ENCODE measurements around the gene DISC1.
"Not testable (repeated sequence)": the region's sequence is repeated elsewhere in the genome, so short reads cannot be mapped to it uniquely, and the experiment has no call there.

Gene DISC1

DNA sequence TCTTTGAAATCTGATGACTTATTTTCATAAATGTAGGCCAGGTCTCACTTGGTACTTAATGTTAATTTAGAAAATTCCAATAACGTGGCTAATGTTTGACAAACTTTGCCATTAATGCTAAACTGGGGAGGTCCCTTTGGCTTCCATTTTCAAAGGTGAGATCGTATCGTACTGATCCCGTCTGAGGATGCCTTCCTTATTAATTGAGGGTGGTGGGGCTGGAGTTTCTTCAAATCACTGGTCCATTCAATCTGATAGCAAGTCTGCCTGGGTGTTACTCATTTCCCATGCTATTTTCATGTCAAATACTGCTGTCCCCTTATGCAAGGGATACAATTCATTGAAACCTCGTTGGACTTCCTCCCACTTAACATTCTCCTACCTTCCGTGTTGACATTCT, 327.1 kb downstream of the DISC1 start:
- no peak for DNase-seq (ENCODE audit: low read depth in 2 of 2)

- DNase-seq (ENCODE audit: low read depth in 2 of 2): no peak
These were observed 328.2 kb downstream of the DISC1 start for GRCh38 chr1:231954751-231955150.

GRCh38 chr1:231957359-231957758, 330.8 kb downstream of the DISC1 start:
- no peak for DNase-seq (ENCODE audit: low read depth in 2 of 2)

GRCh38 chr1:231958448-231958847, 331.9 kb downstream of the DISC1 start:
- DNase-seq (ENCODE audit: low read depth in 2 of 2): no peak

GRCh38 chr1:231959225-231959884, 332.8 kb downstream of the DISC1 start:
- peak; percentile 80 to 81 for DNase-seq (ENCODE audit: low read depth in 2 of 2)

- DNase-seq (ENCODE audit: low read depth in 2 of 2): not testable (repeated sequence)
These were observed 335.2 kb downstream of the DISC1 start for GRCh38 chr1:231961801-231962200.

- DNase-seq (ENCODE audit: low read depth in 2 of 2): no peak
These were observed 336.0 kb downstream of the DISC1 start for GRCh38 chr1:231962636-231963035.

GRCh38 chr1:231964241-231964640, 337.7 kb downstream of the DISC1 start:
- DNase-seq (ENCODE audit: low read depth in 2 of 2): no peak

DNA sequence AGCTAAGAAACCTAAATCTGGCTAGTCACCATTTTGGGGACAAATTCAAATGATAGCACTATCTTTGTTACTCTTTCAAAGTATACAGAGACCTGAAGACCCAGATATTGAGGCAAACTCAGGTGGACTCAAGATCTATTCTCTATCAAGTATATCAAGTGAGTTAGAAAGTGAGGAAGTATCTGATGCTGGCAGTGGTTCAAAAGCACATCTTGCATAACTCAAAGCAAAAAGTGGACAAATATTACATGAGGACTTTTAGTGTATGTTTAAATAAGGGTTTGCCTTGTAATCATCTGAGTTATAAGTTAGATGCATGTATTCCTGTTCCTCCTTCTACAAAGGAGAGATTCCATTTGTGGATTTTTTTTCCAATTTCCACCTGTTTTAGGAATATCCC, 338.4 kb downstream of the DISC1 start:
- DNase-seq (ENCODE audit: low read depth in 2 of 2): no peak

GRCh38 chr1:231965615-231966014, 339.0 kb downstream of the DISC1 start:
- no peak for DNase-seq (ENCODE audit: low read depth in 2 of 2)

DNA sequence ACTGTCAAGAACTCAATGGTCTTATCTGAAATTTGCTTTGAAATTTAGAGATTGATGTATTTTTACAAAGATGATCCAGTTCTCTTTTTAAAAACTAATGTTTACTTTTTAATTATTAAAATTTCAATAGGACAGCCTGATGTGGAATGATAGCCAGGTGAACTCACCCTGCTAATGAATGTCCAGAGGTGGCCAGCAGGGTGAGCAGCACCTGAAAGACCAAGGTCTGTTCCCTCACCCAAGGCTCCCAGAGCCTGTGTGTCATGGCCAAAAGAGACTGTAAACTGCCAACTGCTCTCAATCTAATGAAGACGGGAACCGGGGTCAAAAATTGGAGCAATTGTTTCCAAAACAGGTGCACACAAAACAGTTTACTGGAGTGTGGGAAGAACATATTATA, 340.4 kb downstream of the DISC1 start:
- DNase-seq (ENCODE audit: low read depth in 2 of 2): no peak

- no peak for DNase-seq (ENCODE audit: low read depth in 2 of 2)
These were observed 342.5 kb downstream of the DISC1 start for GRCh38 chr1:231969076-231969475.

DNA sequence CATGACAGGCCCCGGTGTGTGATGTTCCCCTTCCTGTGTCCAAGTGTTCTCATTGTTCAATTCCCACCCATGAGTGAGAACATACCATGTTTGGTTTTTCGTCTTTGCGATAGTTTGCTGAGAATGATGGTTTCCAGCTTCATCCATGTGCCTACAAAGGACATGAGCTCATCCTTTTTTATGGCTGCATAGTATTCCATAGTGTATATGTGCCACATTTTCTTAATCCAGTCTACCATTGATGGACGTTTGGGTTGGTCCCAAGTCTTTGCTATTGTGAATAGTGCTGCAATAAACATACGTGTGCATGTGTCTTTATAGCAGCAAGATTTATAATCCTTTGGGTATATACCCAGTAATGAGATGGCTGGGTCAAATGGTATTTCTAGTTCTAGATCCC, 343.2 kb downstream of the DISC1 start:
- DNase-seq (ENCODE audit: low read depth in 2 of 2): not testable (repeated sequence)

GRCh38 chr1:231970684-231971083, 344.1 kb downstream of the DISC1 start:
- DNase-seq (ENCODE audit: low read depth in 2 of 2): no peak

DNA sequence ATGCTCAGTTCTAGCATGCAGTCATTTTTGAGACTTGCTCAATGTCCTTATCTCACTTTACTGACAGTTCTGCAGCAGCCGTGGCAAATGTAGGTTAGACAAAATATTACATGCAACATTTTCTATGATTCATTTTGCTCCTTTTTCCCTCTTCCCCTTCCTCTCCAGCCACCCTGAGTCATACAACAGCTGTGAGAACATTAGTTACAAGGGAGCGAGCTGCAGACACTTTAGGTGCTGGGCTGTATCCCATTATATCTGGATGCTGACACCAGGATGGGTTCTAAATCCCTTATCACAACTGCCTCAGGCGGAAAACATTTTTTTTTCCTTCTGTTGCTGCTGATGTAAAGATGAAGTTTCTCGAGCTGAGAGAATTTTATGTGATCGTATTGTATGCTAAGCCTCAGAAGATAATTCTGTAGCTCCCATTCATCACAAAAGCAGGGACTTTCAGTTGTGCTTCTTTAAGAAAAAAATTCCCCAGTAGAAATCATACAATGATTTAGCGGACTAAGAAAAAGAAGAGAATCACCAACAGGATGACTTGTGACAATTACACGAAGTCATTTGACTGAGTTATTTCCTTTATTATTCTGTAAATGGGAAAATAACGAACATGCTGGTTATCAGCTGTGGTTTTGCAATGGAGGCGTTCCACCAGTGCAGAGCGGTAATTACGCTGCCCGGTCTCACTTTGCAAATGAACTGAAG, 345.0 kb downstream of the DISC1 start:
- DNase-seq (ENCODE audit: low read depth in 2 of 2): no peak

- no peak for DNase-seq (ENCODE audit: low read depth in 2 of 2)
These were observed 345.5 kb downstream of the DISC1 start for GRCh38 chr1:231972111-231972445.

- no peak for DNase-seq (ENCODE audit: low read depth in 2 of 2)
These were observed 347.2 kb downstream of the DISC1 start for GRCh38 chr1:231973830-231974229.

GRCh38 chr1:231976231-231976630, 349.6 kb downstream of the DISC1 start:
- DNase-seq (ENCODE audit: low read depth in 2 of 2): no peak

DNA sequence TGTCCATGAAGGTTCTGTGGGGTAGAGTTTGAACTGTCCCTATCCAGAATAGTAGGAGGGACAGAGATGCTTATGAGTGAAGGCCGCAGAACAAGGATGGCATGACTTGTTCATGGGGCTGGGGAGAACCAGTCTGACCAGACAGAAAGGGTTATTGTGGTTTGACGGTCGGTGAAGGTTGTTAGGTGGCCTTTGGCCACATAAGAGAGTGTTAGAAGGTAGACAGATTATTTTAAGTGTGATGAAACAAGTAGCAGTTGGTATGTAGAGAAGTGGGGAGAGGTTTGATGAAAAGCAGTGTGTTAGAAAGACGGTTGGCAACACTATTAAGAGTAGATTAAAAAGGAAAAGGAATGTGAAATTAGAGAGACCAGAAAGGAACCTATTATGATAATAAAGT, 355.1 kb downstream of the DISC1 start:
- DNase-seq (ENCODE audit: low read depth in 2 of 2): no peak

- DNase-seq (ENCODE audit: low read depth in 2 of 2): no peak
These were observed 356.4 kb downstream of the DISC1 start for GRCh38 chr1:231982871-231983587.

DNA sequence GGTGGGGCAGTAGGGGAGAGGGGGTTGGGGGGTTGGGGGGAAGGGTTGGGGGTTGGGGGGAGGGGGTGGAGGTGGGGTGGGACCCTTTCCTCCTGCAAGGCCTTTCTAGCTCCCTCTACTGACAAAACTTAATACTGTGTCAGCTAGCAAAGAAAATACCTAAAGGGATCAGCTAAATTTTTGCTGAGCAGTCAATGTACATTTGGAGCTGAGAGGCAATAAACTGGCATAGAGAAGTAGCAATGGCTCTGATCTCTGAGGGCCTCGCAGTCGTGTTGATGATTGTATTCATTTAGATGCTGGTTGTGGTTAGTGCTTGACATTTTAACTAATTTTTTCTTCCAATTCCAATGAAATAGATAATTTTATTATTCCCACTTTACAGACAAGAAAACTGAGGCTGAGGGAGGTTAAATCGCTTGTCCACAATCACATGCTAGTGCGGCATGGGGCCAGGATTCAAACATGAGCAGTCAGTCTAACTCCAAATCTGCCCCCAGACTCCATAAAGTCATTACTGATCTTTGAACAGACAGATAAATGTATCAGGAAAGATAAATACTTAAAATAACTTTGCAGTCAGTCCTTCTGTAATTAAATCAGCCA, 357.1 kb downstream of the DISC1 start:
- no peak for DNase-seq (ENCODE audit: low read depth in 2 of 2)

GRCh38 chr1:231985296-231986023, 358.9 kb downstream of the DISC1 start:
- DNase-seq (ENCODE audit: low read depth in 2 of 2): no peak
